GM18505 (cell line): ENCODE measurements around the gene ACSBG1.
A peak's percentile ranks its signal among the peaks of the same experiment; 100 is the strongest.

Experiments
- ATAC-seq: cut with Tn5 transposase; IDR thresholded peaks from one replicate; pipeline ENCODE4 v1.9.1; 2021; ENCODE audit not compliant: unreplicated experiment
- POLR2A ChIP-seq: IDR thresholded peaks from 4 replicates; pipeline ENCODE4 v1.6.1; 2011; ENCODE audit warnings: borderline replicate concordance; ENCODE audit not compliant: insufficient read depth, insufficient read length; ENCODE audit errors: extremely low read depth

ACSBG1 gene

GRCh38 chr15:78195735-78196201 is 38.6 kb downstream of the ACSBG1 start:
- no peak for ATAC-seq

GRCh38 chr15:78194568-78194925 is 39.8 kb downstream of the ACSBG1 start:
- ATAC-seq, result no peak
- TF ChIP-seq POLR2A, result no peak

More at GRCh38 chr15:78195735-78196201, 38.6 kb downstream of the ACSBG1 start:
- no peak for TF ChIP-seq POLR2A

- no peak for ATAC-seq
- no peak for TF ChIP-seq POLR2A
Measured at GRCh38 chr15:78193731-78194567, 40.4 kb downstream of the ACSBG1 start.

DNA sequence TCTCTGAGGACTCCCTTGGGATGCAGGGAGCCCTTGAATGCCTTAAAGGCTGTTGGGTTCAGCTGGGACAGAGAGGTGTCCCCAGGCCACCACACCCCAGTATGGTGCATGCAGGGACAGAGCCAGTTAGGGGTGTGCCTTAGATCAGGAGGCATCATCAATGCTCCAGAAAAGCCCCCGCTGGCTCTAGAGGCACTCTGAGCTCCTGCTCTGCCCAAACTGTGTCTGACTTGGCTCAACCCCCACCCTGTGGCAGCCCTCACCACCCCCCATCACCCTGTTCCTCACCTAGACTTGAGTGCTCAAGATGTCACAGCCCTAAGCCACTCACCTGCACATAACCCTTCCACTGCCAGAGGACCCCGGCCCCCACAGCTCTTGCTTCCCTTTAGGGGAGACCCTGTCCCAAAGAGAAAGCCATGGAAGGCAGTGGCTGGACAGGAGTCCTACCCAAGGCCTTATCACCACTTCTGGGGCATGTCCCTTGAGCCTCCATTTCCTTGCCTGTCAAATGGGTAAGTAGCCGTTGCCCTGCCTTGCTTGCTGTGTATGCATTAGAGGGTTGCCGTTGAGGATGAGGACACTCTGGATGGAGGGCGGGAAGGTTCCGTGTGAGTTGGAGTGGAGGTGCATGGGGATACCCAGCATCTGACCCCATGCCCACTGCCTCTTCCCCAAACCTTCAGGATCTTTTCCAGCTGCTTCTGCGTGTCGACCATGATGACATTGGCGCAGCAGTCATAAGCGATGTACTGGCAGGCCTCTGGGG is 41.4 kb downstream of the ACSBG1 start:
- no peak for ATAC-seq
- TF ChIP-seq POLR2A, result no peak

- no peak for ATAC-seq
Measured at GRCh38 chr15:78182821-78183220, 51.5 kb downstream of the ACSBG1 start.

GRCh38 chr15:78182336-78182700 is 52.0 kb downstream of the ACSBG1 start:
- no peak for ATAC-seq
- no peak for TF ChIP-seq POLR2A

More at GRCh38 chr15:78182821-78183220, 51.5 kb downstream of the ACSBG1 start:
- TF ChIP-seq POLR2A, result no peak

DNA sequence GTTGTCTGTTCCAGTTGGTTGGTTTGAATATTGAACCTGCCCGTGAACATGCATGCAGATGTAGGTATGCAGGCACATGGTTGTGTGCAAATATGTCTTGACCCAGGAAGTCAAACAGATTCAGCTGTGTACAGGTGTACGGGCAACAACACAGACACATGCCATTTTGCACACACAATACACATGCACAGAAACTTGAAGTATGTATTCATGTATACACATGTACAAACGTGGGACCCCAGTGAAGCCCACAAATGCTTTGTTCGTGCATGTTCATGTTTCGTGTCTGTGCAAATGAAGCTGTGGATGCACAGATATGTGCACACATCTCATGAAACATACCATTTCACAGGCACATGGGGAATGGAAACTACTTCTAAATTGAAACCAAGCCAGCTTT is 54.5 kb downstream of the ACSBG1 start:
- TF ChIP-seq POLR2A, result no peak
- ATAC-seq, result no peak

GRCh38 chr15:78179286-78179840 is 55.0 kb downstream of the ACSBG1 start:
- no peak for ATAC-seq
- TF ChIP-seq POLR2A, result no peak

- TF ChIP-seq POLR2A, result no peak
- no peak for ATAC-seq
Measured at GRCh38 chr15:78178064-78178463, 56.3 kb downstream of the ACSBG1 start.

- no peak for TF ChIP-seq POLR2A
- ATAC-seq, result no peak
Measured at GRCh38 chr15:78177447-78177873, 56.9 kb downstream of the ACSBG1 start.

- ATAC-seq, result no peak
- TF ChIP-seq POLR2A, result no peak
Measured at GRCh38 chr15:78175330-78175729, 59.0 kb downstream of the ACSBG1 start.

GRCh38 chr15:78174401-78174800 is 60.0 kb downstream of the ACSBG1 start:
- ATAC-seq, result no peak
- no peak for TF ChIP-seq POLR2A

GRCh38 chr15:78171864-78172472 is 62.4 kb downstream of the ACSBG1 start:
- no peak for ATAC-seq
- no peak for TF ChIP-seq POLR2A

- peak; percentile 63 for ATAC-seq
- TF ChIP-seq POLR2A, result no peak
Measured at GRCh38 chr15:78170848-78171773, 63.3 kb downstream of the ACSBG1 start.
